GM18517 (cell line): ENCODE measurements around the gene SOX15.
"Not testable (repeated sequence)": the region's sequence is repeated elsewhere in the genome, so short reads cannot be mapped to it uniquely, and the experiment has no call there.

Experiments
- ATAC-seq: cut with Tn5 transposase; IDR thresholded peaks from one replicate; pipeline ENCODE4 v1.9.1; 2021; ENCODE audit warnings: mild to moderate bottlenecking, moderate library complexity; ENCODE audit not compliant: unreplicated experiment

Gene SOX15

GRCh38 chr17:7589891-7590691 is at the start of gene SOX15:
Gene SOX15 (minus strand): TSS chr17:7590094. CDS start chr17:7589676, 418 bp downstream.
- no peak for ATAC-seq

GRCh38 chr17:7636163-7636562 is 46.3 kb upstream of the SOX15 start:
- ATAC-seq = no peak

GRCh38 chr17:7634384-7634783 is 44.5 kb upstream of the SOX15 start:
- no peak for ATAC-seq

- ATAC-seq = no peak
Measured at GRCh38 chr17:7633093-7633492, 43.2 kb upstream of the SOX15 start.

DNA sequence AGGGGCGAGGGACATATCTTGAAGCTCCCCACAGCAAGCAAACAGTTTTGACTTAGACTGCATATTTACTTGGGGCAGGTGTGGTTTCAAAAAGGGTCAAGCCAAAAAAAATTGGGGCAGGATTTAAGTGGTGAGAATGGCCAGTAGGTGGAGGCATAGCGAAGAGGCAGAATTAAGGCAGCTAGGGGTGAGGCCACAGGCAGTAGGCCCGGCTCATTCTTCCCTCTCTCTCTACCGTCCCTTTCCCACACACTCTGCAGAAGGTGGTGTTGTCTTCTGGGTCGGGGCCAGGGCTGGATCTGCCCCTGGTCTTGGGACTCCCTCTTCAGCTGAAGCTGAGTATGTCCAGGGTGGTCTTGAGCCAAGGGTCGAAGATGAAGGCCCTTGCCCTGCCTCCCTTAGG is 42.6 kb upstream of the SOX15 start:
- ATAC-seq = no peak

DNA sequence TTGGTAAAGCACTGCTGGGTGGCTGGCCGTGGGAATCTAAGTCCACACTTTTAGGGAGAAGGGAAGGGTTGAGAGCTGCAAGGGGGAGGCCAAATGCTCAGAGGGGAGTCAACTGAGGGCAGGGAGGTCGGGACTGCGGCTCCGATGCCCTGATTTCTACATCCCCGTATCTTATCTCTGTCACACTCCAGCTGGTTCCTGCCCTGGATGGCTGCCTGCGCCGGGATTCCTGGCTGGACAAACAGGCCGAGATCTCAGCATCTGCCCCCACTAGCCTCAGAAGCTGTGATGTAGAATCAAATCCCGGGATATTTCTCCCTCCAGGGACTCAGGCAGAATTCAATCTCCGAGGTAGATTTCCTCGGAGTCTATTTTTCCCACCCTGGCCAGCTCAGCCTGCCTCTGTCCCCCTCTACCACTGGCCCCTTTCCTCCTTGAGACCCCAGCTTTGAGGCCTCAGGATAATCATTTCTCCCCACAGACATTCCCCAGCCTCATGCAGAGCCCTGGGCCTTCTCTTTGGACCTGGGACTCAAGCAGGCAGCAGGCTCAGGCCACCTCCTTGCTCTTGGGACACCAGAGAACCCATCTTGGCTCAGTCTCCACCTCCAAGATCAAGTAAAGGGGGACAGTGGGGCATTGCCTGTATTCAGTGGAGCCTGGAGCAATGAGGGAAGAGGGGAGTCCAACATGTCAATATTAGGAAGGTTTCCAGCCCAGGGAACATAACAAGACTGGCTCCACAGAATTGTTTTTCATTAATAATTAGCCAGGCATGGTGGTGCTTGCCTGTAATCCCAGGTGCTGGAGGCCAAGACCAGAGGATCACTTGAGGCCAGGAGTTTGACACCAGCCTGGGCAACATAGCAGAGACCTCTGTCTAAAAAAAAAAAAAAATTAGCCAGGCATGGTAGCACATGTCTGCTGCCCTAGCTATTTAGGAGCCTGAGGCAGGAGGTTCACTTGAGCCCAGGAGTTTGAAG is 41.8 kb upstream of the SOX15 start:
- ATAC-seq = no peak

DNA sequence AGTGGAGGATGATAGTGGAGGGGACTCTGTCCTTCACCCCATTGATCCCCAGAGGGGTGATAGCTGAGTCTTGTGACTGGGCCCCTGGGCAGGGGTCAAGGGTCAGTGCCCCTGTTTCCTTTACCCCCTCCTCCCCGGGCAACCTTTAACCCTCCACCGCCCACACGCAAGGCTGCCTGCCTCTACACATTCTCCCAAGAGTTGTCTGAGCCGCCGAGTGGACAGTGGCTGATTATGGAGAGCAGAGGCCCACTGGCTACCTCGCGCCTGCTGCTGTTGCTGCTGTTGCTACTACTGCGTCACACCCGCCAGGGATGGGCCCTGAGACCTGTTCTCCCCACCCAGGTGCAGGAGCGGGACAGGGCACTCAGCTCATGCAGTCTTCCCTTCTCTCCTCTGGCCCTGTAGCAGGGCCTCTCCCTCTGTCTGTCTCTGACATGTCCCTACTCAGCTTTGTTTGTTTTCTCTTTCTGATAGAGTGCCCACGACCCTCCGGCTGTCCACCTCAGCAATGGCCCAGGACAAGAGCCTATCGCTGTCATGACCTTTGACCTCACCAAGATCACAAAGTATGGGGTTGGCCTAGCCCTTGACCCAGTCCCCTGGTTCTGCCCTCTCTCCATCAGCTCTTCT is 40.2 kb upstream of the SOX15 start, which contains the start of gene SHBG:
TSS of gene SHBG (plus strand) at position 197 of the 633 bp plus-strand sequence. CDS start at position 235, 38 bp downstream.
- ATAC-seq = no peak

DNA sequence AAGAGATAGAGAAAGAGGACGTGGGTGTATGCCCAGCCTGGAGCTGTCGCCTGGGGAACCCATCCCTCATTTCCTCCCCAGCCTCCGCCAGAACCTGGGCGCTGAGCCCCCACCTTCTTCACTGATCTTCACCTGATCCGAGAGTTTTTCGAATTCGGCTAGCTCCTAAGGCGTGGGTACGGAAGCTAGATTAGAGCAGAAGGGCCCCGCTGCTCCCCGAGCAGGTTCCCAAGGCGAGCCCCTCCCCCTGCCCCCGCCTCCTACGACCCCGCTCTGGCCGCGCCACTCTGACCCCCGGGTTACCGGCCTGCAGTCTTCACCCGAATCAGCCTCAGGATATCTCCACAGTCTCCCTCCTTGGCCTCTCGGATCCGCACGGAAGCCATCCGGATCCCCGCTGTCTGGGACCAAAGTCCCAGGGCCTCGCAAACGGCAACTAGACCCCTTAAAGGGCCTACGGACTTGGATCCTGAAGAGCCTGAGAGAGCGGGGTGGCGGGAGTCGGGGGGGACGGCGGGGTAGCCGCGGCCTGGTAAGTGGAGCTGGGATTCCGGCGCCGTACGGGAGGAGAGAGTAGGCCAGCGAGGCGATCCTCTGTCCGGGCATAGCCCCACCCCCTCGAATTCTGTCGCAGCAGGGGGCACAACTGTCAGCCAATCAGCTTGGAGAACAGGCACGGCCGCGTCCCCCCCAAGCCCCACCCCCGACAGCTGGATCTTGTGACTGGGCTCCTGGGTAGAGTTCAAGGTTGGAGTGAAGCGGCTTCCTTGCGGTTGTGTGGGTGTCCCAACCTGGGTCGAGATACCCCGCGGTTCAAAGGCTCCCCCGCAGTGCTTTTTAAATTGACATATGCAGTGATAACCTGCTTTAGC is 37.6 kb upstream of the SOX15 start, which contains the start of gene SAT2:
TSS of gene SAT2 (minus strand) at position 572 of the 872 bp plus-strand sequence. CDS start at position 386, 186 bp downstream.
- ATAC-seq = peak; percentile 63

DNA sequence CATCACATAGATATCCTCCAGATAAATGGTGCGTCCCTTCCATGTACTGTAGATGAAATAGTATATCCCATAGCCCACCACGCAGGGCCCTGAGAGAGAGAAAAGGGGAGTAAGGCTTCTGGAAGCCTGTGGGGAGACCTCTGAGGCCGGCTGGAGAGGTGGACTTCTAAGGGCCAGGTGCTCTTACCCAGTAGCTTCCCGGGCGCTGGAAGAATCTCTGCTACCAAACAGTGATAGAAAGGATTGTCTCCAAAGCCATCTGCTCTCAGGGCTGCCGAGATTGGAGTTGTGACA is 37.0 kb upstream of the SOX15 start:
- no peak for ATAC-seq

DNA sequence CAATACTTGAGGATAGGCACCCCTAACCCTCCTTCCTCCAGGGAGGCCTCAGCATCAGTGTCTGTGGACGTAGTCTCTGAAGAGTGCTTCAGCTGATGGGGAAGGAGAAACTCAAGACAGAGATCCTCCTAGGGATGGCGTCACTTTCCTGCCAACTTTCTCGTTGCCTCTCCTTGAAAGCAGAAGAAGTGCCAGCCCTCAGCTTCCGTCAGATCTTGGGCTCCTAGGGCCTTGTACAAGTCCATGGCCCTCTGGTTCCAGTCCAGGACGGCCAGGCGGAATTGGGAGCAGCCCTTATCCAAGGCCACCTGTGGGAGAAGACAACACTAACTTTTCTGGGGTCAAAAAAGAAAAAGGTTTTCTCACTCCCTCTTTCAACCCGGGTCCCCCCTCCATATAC is 36.4 kb upstream of the SOX15 start:
- no peak for ATAC-seq

DNA sequence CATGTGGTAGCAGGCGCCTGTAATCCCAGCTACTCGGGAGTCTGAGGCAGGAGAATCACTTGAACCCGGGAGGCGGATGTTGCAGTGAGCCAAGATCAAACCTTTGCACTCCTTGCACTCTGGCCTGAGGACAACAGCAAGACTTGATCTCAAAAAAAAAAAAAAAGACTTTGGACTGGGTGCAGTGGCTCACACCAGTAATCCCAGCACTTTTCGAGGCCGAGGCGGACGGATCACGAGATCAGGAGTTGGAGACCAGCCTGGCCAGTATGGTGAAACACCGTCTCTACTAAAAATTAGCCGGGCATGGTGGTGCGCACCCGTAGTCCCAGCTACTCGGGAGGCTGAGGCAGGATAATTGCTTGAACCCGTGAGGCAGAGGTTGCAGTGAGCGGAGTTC is 35.9 kb upstream of the SOX15 start:
- ATAC-seq = not testable (repeated sequence)

- no peak for ATAC-seq
Measured at GRCh38 chr17:7623661-7624060, 33.8 kb upstream of the SOX15 start.

- no peak for ATAC-seq
Measured at GRCh38 chr17:7620835-7621234, 30.9 kb upstream of the SOX15 start.

- no peak for ATAC-seq
Measured at GRCh38 chr17:7618608-7619007, 28.7 kb upstream of the SOX15 start.

DNA sequence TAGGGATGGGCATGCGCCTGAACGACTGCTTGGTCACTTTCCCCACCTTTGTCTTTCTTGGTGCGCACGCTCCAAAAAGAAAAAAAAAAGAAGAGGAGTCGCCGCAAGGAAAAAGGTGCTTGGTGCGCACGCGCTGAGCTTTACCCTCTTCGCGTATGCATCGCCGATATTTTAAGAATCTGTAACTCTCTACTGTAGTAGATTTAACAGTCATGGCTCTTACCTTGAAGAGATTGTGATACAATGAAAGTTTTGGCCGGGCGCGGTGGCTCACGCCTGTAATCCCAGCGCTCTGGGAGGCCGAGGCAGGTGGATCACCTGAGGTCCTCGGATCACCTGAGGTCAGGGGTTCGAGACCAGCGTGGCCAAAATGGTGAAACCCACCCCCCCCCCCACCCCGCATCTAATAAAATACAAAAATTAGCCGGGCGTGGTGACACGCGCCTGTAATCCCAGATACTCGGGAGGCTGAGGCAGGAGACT is 25.4 kb upstream of the SOX15 start:
- no peak for ATAC-seq

- peak; percentile 91 for ATAC-seq
Measured at GRCh38 chr17:7614425-7615264, 24.8 kb upstream of the SOX15 start, which contains the start of gene FXR2. Gene FXR2 (minus strand): TSS chr17:7614897. CDS start chr17:7614532, 365 bp downstream.

DNA sequence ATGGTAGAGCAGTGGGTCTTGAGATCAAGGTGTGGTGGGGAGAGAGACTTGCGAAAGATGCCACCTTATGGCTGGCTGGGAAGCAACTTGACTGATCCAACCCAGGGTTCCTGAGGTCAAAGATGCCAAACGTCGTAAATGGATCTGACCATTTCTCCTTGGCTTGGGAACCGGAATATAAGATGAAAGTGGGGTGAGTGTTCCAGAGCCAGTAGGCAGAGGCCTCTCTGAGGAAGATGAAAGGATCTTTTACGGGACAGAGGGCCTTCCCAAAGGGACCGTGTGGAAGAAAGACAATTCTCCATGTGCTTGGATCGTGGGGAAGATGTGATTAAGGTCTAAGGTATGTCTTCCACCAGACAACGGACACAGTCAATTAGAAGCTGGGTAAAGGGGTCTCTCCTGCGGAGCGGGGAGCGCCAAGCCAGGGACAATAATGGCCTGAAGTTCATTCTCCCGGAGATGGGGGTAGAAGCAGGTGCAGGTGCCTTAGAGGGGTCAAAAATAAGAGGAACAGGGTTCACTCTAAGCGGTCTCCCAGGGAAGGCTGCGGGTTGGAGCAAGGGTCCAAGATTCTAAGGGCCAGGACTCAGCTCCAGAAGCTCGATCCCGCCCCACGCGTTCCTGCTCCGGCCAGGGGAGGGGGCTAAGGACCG is 24.0 kb upstream of the SOX15 start:
- ATAC-seq = no peak

DNA sequence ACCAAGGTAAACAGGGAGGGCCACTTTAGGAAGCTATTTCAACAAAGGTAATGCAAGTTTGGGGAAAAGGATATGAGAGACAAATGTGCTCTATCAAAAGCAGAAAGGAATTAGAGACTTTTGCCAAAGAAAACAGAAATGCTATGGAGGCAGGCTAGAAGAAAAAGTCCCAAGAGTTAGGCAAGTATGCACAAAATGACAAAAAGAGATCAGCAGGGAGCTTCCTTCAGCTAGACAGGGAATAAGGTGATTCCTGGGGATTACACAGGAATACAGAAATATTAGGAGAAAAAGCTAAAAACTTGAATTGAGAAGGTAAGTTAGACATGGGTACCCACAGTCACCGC is 22.4 kb upstream of the SOX15 start:
- no peak for ATAC-seq
